ENCODE results near the gene CPNE8. TPM values are rescaled to one million over a fixed set of nuclear protein-coding genes. Genes with fewer than 3 reads are reported as not detected.

The CPNE8 gene
- total and polyA plus RNA-seq, 2 of the 4 experiments (the other 2 are of a cell fraction), result not detected

- peaks cover 8% of the 10 kb centered on the region; the same call in 1 of the 2 replicates for H3K9me3 ChIP-seq (ENCODE audit: control insufficient read depth, insufficient read depth, low read length)
- no peak overlapping the region for H3K4me3 ChIP-seq (ENCODE audit: insufficient read depth, low read depth, low read length)
- no peak overlapping the region for H4K91ac ChIP-seq (ENCODE audit: insufficient read depth, low read depth, low read length)
- H3K23ac ChIP-seq (ENCODE audit: low read depth, low read length), result no peak overlapping the region
- H2AK9ac ChIP-seq (replicated peaks; ENCODE audit: low read depth, low read length, poor library complexity), result no peak overlapping the region
- no peak overlapping the region for H2BK20ac ChIP-seq (ENCODE audit: low read depth, low read length)
- H3K4ac ChIP-seq (ENCODE audit: low read depth, low read length), result no peak overlapping the region
- no peak overlapping the region for H3K14ac ChIP-seq (replicated peaks; ENCODE audit: low read depth, low read length)
- BruUV-seq (replicated peaks), result no TSS peak
- no peak overlapping the region for H2BK120ac ChIP-seq (ENCODE audit: low read depth, low read length)
- CTCF ChIA-PET, result no interaction called here
- no peaks in the 10 kb centered on the region for H3K79me1 ChIP-seq (ENCODE audit: low read depth in 1 of 2, low read length in 2 of 2)
- DNase-seq (no peak), ATAC-seq (ENCODE audit: low read depth) (no peak)
- no peaks in the 10 kb centered on the region for H3K36me3 ChIP-seq (ENCODE audit: control insufficient read depth, insufficient read depth, low read length)
- no peak overlapping the region for H3K4me2 ChIP-seq (ENCODE audit: low read depth, low read length)
- no peaks in the 10 kb centered on the region for H3K27me3 ChIP-seq (ENCODE audit: control insufficient read depth, insufficient read depth, low read length)
- no peak overlapping the region for H3K9ac ChIP-seq (ENCODE audit: low read depth, low read length)
- no peak overlapping the region for H2BK5ac ChIP-seq (ENCODE audit: low read depth, low read length, poor library complexity, severe bottlenecking)
- no peaks in the 10 kb centered on the region for H3K4me1 ChIP-seq (ENCODE audit: control insufficient read depth, insufficient read depth, low read length)
- H3K18ac ChIP-seq (ENCODE audit: low read depth, low read length), result no peak overlapping the region
- in situ Hi-C loops (cut with MboI; ENCODE audit: low sequenced_read_pairs) (no loop called here), intact Hi-C loops (cut with micrococcal nuclease) (no loop called here), dilution Hi-C loops (cut with HindIII; ENCODE audit: low sequenced_read_pairs, unreplicated experiment) (no loop called here)
- no peaks in the 10 kb centered on the region for H3K9me1 ChIP-seq (ENCODE audit: insufficient read depth, low read length)
- H2AFZ ChIP-seq (replicated peaks; ENCODE audit: low read length, poor library complexity), result no peak overlapping the region
- H4K8ac ChIP-seq (ENCODE audit: low read depth in 2 of 2, low read length in 2 of 2), result no peak overlapping the region
- POLR2A ChIA-PET (ENCODE audit: unreplicated experiment), result no interaction called here
- H3K56ac ChIP-seq (ENCODE audit: extremely low read depth, insufficient read depth, low read length), result no peak overlapping the region
- no peak for TF ChIP-seq CHD1 (IDR thresholded peaks at IDR 0.05; ENCODE audit: low read depth, low read length)
- TF ChIP-seq MAFK (IDR thresholded peaks at IDR 0.05; ENCODE audit: low read depth, low read length), result peak; percentile 82
- TF ChIP-seq MXI1 (IDR thresholded peaks at IDR 0.05; ENCODE audit: borderline replicate concordance, low read depth, low read length), result no peak
- H3K27ac ChIP-seq (ENCODE audit: insufficient read depth, low read length), result no peak overlapping the region
- no peaks in the 10 kb centered on the region for H4K20me1 ChIP-seq (ENCODE audit: insufficient read depth, low read length)
- no peak overlapping the region for H2AK5ac ChIP-seq (ENCODE audit: low read depth, low read length)
- no CpG with 5 or more reads among the region's 1 CpG for WGBS, 2 experiments (ENCODE audit: extremely low coverage in 2 of 2, insufficient read length in 1 of 2)
- no peak overlapping the region for H4K5ac ChIP-seq (ENCODE audit: low read depth, low read length)
- H2BK15ac ChIP-seq (ENCODE audit: low read depth, low read length), result no peak overlapping the region
Observed at GRCh38 chr12:38697289-38697688, 208.1 kb downstream of the CPNE8 start.
